HepG2 (cell line): ENCODE data around the gene C1QTNF12. TPM values are rescaled to one million over a fixed set of nuclear protein-coding genes. Genes with fewer than 3 reads are reported as not detected.

Source experiments
- CBX2 ChIP-seq, 2 experiments: fragments of 200-600 bp in 1 of 2; sonication (generic); formaldehyde crosslinking in 1 of 2; IDR thresholded peaks; 2 replicates each; pipeline versions ENCODE4 v1.7.0 to v1.8.1; 2018 to 2022; ENCODE audit warnings: low read depth in 2 of 2, low read length in 1 of 2, mild to moderate bottlenecking in 1 of 2, missing genetic modification reagents in 1 of 2
- FOSL1 ChIP-seq: sonication (generic); formaldehyde crosslinking; IDR thresholded peaks from 2 replicates; pipeline ENCODE4 v1.9.0; 2021; ENCODE audit warnings: missing genetic modification reagents, borderline replicate concordance
- HNF4A ChIP-seq: sonication (generic); formaldehyde crosslinking; IDR thresholded peaks from 2 replicates; pipeline ENCODE4 v1.4.0; 2020; ENCODE audit warnings: missing genetic modification reagents
- HOXA5 ChIP-seq: sonication (generic); formaldehyde crosslinking; IDR thresholded peaks from 2 replicates; pipeline ENCODE4 v1.4.0; 2020; ENCODE audit warnings: missing genetic modification reagents
- KLF9 ChIP-seq: IDR thresholded peaks from 2 replicates; pipeline ENCODE4 v1.6.1; 2016; ENCODE audit warnings: low read depth
- MTA3 ChIP-seq: sonication (generic); formaldehyde crosslinking; IDR thresholded peaks from 2 replicates; pipeline ENCODE4 v1.4.0; 2020; ENCODE audit warnings: missing genetic modification reagents
- NPAS2 ChIP-seq: sonication (generic); formaldehyde crosslinking; IDR thresholded peaks from 2 replicates; pipeline ENCODE4 v1.8.0; 2022; ENCODE audit warnings: mild to moderate bottlenecking, missing genetic modification reagents, borderline replicate concordance
- PLRG1 ChIP-seq: fragments of 450-650 bp; conservative IDR thresholded peaks from 2 replicates; pipeline ENCODE4 v1.6.1; 2016
- PPARG ChIP-seq: conservative IDR thresholded peaks from 2 replicates; pipeline ENCODE4 v1.6.1; 2016; ENCODE audit warnings: missing biosample characterization, missing genetic modification reagents
- TP53 ChIP-seq: sonication (generic); formaldehyde crosslinking; conservative IDR thresholded peaks from 2 replicates; pipeline ENCODE4 v1.4.0; 2020; ENCODE audit warnings: missing genetic modification reagents
- ZFP41 ChIP-seq: sonication (generic); formaldehyde crosslinking; IDR thresholded peaks from 2 replicates; pipeline ENCODE4 v1.4.0; 2020; ENCODE audit warnings: mild to moderate bottlenecking, missing genetic modification reagents, borderline replicate concordance
- ZNF547 ChIP-seq: sonication (generic); formaldehyde crosslinking; IDR thresholded peaks from 2 replicates; pipeline ENCODE4 v1.5.1; 2020; ENCODE audit warnings: mild to moderate bottlenecking, missing genetic modification reagents
- ZNF768 ChIP-seq: sonication (generic); formaldehyde crosslinking; IDR thresholded peaks from 2 replicates; pipeline ENCODE4 v1.4.0; 2020; ENCODE audit warnings: missing genetic modification reagents
- ZSCAN25 ChIP-seq: sonication (generic); formaldehyde crosslinking; IDR thresholded peaks from 2 replicates; pipeline ENCODE4 v1.8.0; 2022; ENCODE audit warnings: mild to moderate bottlenecking, missing genetic modification reagents
- polyA plus RNA-seq, 8 experiments: library from polyadenylated mRNA; depleted of rRNA in 3 of 8; stranded (reverse) in 7 of 8; unstranded in 1 of 8; fragments of >200 nt; fragmentation: Illumina TruSeq in 4 of 8; extraction: Trizol in 4 of 8; gene quantifications; 2 replicates each; pipeline versions ENCODE4 v1.2.1 to v1.2.3, GENCODE V29; 2011 to 2016; ENCODE audit warnings: low read depth in 4 of 8, missing spikeins in 1 of 8, mixed read lengths in 1 of 8; ENCODE audit not compliant: insufficient read depth in 1 of 8
- total RNA-seq, 5 experiments: library from RNA; depleted of rRNA; stranded (reverse); fragments of >200 nt; fragmentation: Illumina TruSeq; extraction: Trizol; gene quantifications; 2 replicates each; pipeline ENCODE4 v1.2.3, GENCODE V29; 2016; ENCODE audit warnings: low read depth in 1 of 5
- TF ChIP-seq, protein P1 (sequence below): sonication (generic); formaldehyde crosslinking; IDR thresholded peaks from 2 replicates; pipeline ENCODE4 v1.4.0; 2020; ENCODE audit warnings: mild to moderate bottlenecking, missing genetic modification reagents
- TF ChIP-seq, protein P2 (sequence below): sonication (generic); formaldehyde crosslinking; IDR thresholded peaks from 2 replicates; pipeline ENCODE4 v1.8.1; 2023; ENCODE audit warnings: mild to moderate bottlenecking, missing genetic modification reagents
- TF ChIP-seq, protein P3 (sequence below): sonication (generic); formaldehyde crosslinking; IDR thresholded peaks from 2 replicates; pipeline ENCODE4 v1.4.0; 2020; ENCODE audit warnings: mild to moderate bottlenecking, missing genetic modification reagents
- TF ChIP-seq, protein P4 (sequence below): sonication (generic); formaldehyde crosslinking; IDR thresholded peaks from 2 replicates; pipeline ENCODE4 v1.4.0; 2020; ENCODE audit warnings: mild to moderate bottlenecking, missing genetic modification reagents

C1QTNF12 gene
- total and polyA plus RNA-seq, 2 of the 13 experiments (the other 11 are each of a cell fraction or from before 2014, with no cell fraction given), result 0.18 to 0.64 TPM

DNA sequence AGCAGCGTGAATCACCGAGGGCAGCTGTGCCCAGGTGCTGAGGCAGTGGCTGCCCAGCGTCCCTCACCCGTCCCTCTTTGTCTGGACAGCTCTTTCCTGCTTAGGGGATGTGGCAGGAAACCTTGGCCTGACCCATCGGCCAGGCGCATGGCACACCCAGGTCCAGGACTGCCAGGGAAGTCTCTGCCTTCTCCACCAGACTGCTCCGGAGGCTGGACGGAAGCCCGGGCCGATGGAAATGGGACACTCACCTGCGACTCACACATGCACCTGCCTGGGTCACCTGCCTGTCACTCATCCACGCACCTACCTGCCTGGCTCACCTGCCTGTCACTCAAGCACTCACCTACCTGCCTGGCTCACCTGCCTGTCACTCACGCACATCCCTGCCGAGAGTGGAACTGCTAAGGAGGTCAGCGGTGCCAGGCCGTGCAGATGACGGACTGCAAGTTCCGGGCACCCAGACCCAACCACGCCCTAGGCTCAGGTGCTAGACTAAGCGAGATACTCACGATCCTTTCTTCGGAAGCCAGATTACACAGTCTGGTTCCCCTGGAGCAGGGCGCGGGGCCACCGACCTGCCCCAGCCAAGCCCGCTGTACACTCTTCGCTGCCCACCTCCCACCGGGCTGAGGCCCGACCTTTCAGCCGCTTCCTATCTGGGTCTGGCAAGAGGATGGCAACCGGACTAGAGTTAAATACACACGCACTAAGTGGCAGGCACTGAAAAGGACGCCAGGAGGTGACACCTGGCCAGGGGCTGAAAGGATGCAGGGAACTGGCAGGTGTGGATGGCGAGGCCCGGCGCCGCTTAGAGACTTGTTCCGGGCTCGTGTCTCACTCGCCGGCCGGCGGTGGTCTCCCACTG lies 26.1 kb upstream of the C1QTNF12 start (continued):
- TF ChIP-seq NPAS2 (CRISPR knock-in tag) (no peak), CBX2 (IDR thresholded peaks at IDR 0.05; ENCODE audit: low read depth, low read length) (no peak), CBX2 (CRISPR knock-in tag; IDR thresholded peaks at IDR 0.05; ENCODE audit: low read depth) (no peak), MTA3 (no peak), ZSCAN25 (CRISPR knock-in tag) (no peak), TP53 (CRISPR knock-in tag) (no peak), FOSL1 (CRISPR knock-in tag) (0 out of 2 replicates have a peak, but pooled peaks have one; percentile 7), KLF9 (CRISPR knock-in tag) (no peak), PPARG (CRISPR knock-in tag) (no peak), ZNF768 (CRISPR knock-in tag) (no peak), HNF4A (CRISPR knock-in tag) (no peak), ZFP41 (CRISPR knock-in tag) (no peak), HOXA5 (CRISPR knock-in tag) (no peak; the same call in 1 of the 2 replicates), ZNF547 (CRISPR knock-in tag) (no peak), PLRG1 (no peak)
- TF ChIP-seq, protein P1, sequence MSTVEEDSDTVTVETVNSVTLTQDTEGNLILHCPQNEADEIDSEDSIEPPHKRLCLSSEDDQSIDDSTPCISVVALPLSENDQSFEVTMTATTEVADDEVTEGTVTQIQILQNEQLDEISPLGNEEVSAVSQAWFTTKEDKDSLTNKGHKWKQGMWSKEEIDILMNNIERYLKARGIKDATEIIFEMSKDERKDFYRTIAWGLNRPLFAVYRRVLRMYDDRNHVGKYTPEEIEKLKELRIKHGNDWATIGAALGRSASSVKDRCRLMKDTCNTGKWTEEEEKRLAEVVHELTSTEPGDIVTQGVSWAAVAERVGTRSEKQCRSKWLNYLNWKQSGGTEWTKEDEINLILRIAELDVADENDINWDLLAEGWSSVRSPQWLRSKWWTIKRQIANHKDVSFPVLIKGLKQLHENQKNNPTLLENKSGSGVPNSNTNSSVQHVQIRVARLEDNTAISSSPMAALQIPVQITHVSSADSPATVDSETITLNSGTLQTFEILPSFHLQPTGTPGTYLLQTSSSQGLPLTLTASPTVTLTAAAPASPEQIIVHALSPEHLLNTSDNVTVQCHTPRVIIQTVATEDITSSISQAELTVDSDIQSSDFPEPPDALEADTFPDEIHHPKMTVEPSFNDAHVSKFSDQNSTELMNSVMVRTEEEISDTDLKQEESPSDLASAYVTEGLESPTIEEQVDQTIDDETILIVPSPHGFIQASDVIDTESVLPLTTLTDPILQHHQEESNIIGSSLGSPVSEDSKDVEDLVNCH (CRISPR knock-in tag), result no peak
- TF ChIP-seq, protein P2, sequence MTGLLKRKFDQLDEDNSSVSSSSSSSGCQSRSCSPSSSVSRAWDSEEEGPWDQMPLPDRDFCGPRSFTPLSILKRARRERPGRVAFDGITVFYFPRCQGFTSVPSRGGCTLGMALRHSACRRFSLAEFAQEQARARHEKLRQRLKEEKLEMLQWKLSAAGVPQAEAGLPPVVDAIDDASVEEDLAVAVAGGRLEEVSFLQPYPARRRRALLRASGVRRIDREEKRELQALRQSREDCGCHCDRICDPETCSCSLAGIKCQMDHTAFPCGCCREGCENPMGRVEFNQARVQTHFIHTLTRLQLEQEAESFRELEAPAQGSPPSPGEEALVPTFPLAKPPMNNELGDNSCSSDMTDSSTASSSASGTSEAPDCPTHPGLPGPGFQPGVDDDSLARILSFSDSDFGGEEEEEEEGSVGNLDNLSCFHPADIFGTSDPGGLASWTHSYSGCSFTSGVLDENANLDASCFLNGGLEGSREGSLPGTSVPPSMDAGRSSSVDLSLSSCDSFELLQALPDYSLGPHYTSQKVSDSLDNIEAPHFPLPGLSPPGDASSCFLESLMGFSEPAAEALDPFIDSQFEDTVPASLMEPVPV (CRISPR knock-in tag), result no peak
- TF ChIP-seq, protein P3, sequence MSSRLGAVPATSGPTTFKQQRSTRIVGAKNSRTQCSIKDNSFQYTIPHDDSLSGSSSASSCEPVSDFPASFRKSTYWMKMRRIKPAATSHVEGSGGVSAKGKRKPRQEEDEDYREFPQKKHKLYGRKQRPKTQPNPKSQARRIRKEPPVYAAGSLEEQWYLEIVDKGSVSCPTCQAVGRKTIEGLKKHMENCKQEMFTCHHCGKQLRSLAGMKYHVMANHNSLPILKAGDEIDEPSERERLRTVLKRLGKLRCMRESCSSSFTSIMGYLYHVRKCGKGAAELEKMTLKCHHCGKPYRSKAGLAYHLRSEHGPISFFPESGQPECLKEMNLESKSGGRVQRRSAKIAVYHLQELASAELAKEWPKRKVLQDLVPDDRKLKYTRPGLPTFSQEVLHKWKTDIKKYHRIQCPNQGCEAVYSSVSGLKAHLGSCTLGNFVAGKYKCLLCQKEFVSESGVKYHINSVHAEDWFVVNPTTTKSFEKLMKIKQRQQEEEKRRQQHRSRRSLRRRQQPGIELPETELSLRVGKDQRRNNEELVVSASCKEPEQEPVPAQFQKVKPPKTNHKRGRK (CRISPR knock-in tag), result 0 out of 2 replicates have a peak, but pooled peaks have one; percentile 49
- TF ChIP-seq, protein P4, sequence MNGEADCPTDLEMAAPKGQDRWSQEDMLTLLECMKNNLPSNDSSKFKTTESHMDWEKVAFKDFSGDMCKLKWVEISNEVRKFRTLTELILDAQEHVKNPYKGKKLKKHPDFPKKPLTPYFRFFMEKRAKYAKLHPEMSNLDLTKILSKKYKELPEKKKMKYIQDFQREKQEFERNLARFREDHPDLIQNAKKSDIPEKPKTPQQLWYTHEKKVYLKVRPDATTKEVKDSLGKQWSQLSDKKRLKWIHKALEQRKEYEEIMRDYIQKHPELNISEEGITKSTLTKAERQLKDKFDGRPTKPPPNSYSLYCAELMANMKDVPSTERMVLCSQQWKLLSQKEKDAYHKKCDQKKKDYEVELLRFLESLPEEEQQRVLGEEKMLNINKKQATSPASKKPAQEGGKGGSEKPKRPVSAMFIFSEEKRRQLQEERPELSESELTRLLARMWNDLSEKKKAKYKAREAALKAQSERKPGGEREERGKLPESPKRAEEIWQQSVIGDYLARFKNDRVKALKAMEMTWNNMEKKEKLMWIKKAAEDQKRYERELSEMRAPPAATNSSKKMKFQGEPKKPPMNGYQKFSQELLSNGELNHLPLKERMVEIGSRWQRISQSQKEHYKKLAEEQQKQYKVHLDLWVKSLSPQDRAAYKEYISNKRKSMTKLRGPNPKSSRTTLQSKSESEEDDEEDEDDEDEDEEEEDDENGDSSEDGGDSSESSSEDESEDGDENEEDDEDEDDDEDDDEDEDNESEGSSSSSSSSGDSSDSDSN (CRISPR knock-in tag), result peak; percentile 8; the same call in 1 of the 2 replicates
